ENCODE data around the gene DSC2.
"Not testable (repeated sequence)": the region's sequence is repeated elsewhere in the genome, so short reads cannot be mapped to it uniquely, and the experiment has no call there.

The DSC2 gene

GRCh38 chr18:31042084-31042405 lies 60.2 kb downstream of the DSC2 start:
- DNase-seq, result no peak

GRCh38 chr18:31041271-31042083 lies 60.7 kb downstream of the DSC2 start:
- DNase-seq, result peak; percentile 2

GRCh38 chr18:31040686-31041270 lies 61.4 kb downstream of the DSC2 start:
- no peak for DNase-seq

GRCh38 chr18:31039426-31039825 lies 62.8 kb downstream of the DSC2 start:
- DNase-seq, result no peak

- DNase-seq, result not testable (repeated sequence)
These were observed 64.5 kb downstream of the DSC2 start for GRCh38 chr18:31037686-31038085.

GRCh38 chr18:31034541-31034940 lies 67.7 kb downstream of the DSC2 start:
- DNase-seq, result no peak

GRCh38 chr18:31030574-31031278 lies 71.5 kb downstream of the DSC2 start:
- DNase-seq, result no peak

- DNase-seq, result no peak
These were observed 86.3 kb downstream of the DSC2 start for GRCh38 chr18:31015715-31016434.

- not testable (repeated sequence) for DNase-seq
These were observed 90.8 kb downstream of the DSC2 start for GRCh38 chr18:31011455-31011854.

- DNase-seq, result no peak
These were observed 91.6 kb downstream of the DSC2 start for GRCh38 chr18:31010601-31011000.

All from stimulated activated CD4-positive, alpha-beta T cell treated with anti-CD3 and anti-CD28 coated beads, Interleukin-15, amount 100 ng/mL, for 24 hours (primary cell).